MM.1S (cell line): Measurements from ENCODE around the gene AP1M1.

Source experiments
- DNase-seq: peaks from one replicate; pipeline ENCODE4 v3.0.0-alpha.2; 2015
- H2AFZ ChIP-seq: fragments of 300-600 bp; sonication (generic); 2 replicates; pipeline ENCODE4 v1.6.0; 2016; ENCODE audit warnings: antibody characterized with exemption, low read length
- H3F3A ChIP-seq: fragments of 300-600 bp; sonication (generic); 2 replicates; pipeline ENCODE4 v1.6.1; 2016; ENCODE audit warnings: mild to moderate bottlenecking, antibody characterized with exemption, low read length, moderate library complexity, mixed read lengths; ENCODE audit not compliant: insufficient read depth
- H3K27ac ChIP-seq: fragments of 300-600 bp; sonication (generic); 2 replicates; pipeline ENCODE4 v1.5.1; 2016; ENCODE audit warnings: mild to moderate bottlenecking, low read length
- H3K27me3 ChIP-seq: fragments of 300-600 bp; sonication (generic); replicated peaks from 2 replicates; pipeline ENCODE4 v1.6.0; 2016; ENCODE audit warnings: low read length; ENCODE audit not compliant: insufficient read depth
- H3K36me3 ChIP-seq: fragments of 300-600 bp; sonication (generic); replicated peaks from 2 replicates; pipeline ENCODE4 v1.6.1; 2016; ENCODE audit warnings: mild to moderate bottlenecking, low read length, mixed read lengths; ENCODE audit not compliant: insufficient read depth
- H3K4me1 ChIP-seq: fragments of 300-600 bp; sonication (generic); 2 replicates; pipeline ENCODE4 v1.6.1; 2016; ENCODE audit warnings: low read length, mixed read lengths
- H3K4me2 ChIP-seq: fragments of 300-600 bp; sonication (generic); 2 replicates; pipeline ENCODE4 v1.6.0; 2016; ENCODE audit warnings: low read depth, low read length
- H3K4me3 ChIP-seq: fragments of 300-600 bp; sonication (generic); 2 replicates; pipeline ENCODE4 v1.5.1; 2016; ENCODE audit warnings: low read length, mixed read lengths
- H3K79me2 ChIP-seq: fragments of 300-600 bp; sonication (generic); 2 replicates; pipeline ENCODE4 v1.6.1; 2016; ENCODE audit warnings: mixed run types, low read length, mixed read lengths
- H3K9ac ChIP-seq: fragments of 300-600 bp; sonication (generic); 2 replicates; pipeline ENCODE4 v1.6.1; 2016; ENCODE audit warnings: low read length, mixed read lengths
- H3K9me2 ChIP-seq: fragments of 300-600 bp; sonication (generic); replicated peaks from 2 replicates; pipeline ENCODE4 v1.6.1; 2016; ENCODE audit warnings: mild to moderate bottlenecking, low read length, mixed read lengths; ENCODE audit not compliant: insufficient read depth
- H3K9me3 ChIP-seq: fragments of 300-600 bp; sonication (generic); replicated peaks from 2 replicates; pipeline ENCODE4 v1.6.1; 2016; ENCODE audit warnings: mild to moderate bottlenecking, low read length, mixed read lengths; ENCODE audit not compliant: insufficient read depth
- H4K20me1 ChIP-seq: fragments of 300-600 bp; sonication (generic); 2 replicates; pipeline ENCODE4 v1.6.1; 2016; ENCODE audit warnings: mild to moderate bottlenecking, low read length, moderate library complexity, mixed read lengths; ENCODE audit not compliant: insufficient read depth
- CTCF ChIP-seq: fragments of 300-600 bp; sonication (generic); IDR thresholded peaks from 2 replicates; pipeline ENCODE4 v1.5.1; 2016; ENCODE audit warnings: antibody characterized with exemption, low read length, mixed read lengths
- EZH2 ChIP-seq: fragments of 300-600 bp; sonication (generic); optimal IDR thresholded peaks from 2 replicates; pipeline ENCODE3; 2017; ENCODE audit warnings: low read depth, mild to moderate bottlenecking, antibody characterized with exemption, low read length, mixed read lengths
- EZH2phosphoT487 ChIP-seq: fragments of 300-600 bp; sonication (generic); IDR thresholded peaks from 2 replicates; pipeline ENCODE4 v1.6.1; 2018; ENCODE audit warnings: antibody characterized with exemption, low read length

AP1M1 gene

GRCh38 chr19:16225279-16226183 is 27.8 kb downstream of the AP1M1 start:
- Histone ChIP-seq H3F3A (no peaks in the 10 kb centered on the region), H3K4me2 (no peak overlapping the region), H3K9me3 (no peaks in the 10 kb centered on the region), H3K79me2 (no peaks in the 10 kb centered on the region), H3K9ac (no peak overlapping the region), H3K4me3 (no peak overlapping the region), H3K27ac (no peak overlapping the region), H2AFZ (no peak overlapping the region), H4K20me1 (no peaks in the 10 kb centered on the region), H3K27me3 (no peaks in the 10 kb centered on the region), H3K36me3 (0 out of 2 replicates have a peak, but pooled peaks cover 3% of the 10 kb centered on the region), H3K4me1 (no peaks in the 10 kb centered on the region), H3K9me2 (no peaks in the 10 kb centered on the region)
- TF ChIP-seq EZH2phosphoT487: no peak
- TF ChIP-seq EZH2: no peak
- no peak for TF ChIP-seq CTCF
- no peak for DNase-seq

GRCh38 chr19:16226184-16226591 is 28.5 kb downstream of the AP1M1 start:
- no peaks in the 10 kb centered on the region for H4K20me1 ChIP-seq
- no peaks in the 10 kb centered on the region for H3K9me3 ChIP-seq
- H3K36me3 ChIP-seq: no peaks in the 10 kb centered on the region
- H3K4me1 ChIP-seq: no peaks in the 10 kb centered on the region
- no peak overlapping the region for H3K4me2 ChIP-seq
- H3K9ac ChIP-seq: no peak overlapping the region
- no peak overlapping the region for H3K4me3 ChIP-seq
- no peaks in the 10 kb centered on the region for H3F3A ChIP-seq
- no peak overlapping the region for H3K27ac ChIP-seq
- no peak overlapping the region for H2AFZ ChIP-seq
- TF ChIP-seq CTCF (no peak), EZH2 (no peak), EZH2phosphoT487 (no peak)
- H3K79me2 ChIP-seq: no peaks in the 10 kb centered on the region
- no peaks in the 10 kb centered on the region for H3K27me3 ChIP-seq
- H3K9me2 ChIP-seq: no peaks in the 10 kb centered on the region
- no peak for DNase-seq

- TF ChIP-seq EZH2phosphoT487 (no peak), EZH2 (no peak), CTCF (no peak)
- Histone ChIP-seq H3K4me1 (no peaks in the 10 kb centered on the region), H3K79me2 (no peaks in the 10 kb centered on the region), H3K4me3 (no peak overlapping the region), H3K9ac (no peak overlapping the region), H3K27ac (no peak overlapping the region), H3K4me2 (no peak overlapping the region), H3K36me3 (no peaks in the 10 kb centered on the region), H3K9me3 (no peaks in the 10 kb centered on the region), H3K9me2 (no peaks in the 10 kb centered on the region), H3K27me3 (no peaks in the 10 kb centered on the region), H3F3A (no peaks in the 10 kb centered on the region), H4K20me1 (no peaks in the 10 kb centered on the region), H2AFZ (no peak overlapping the region)
- no peak for DNase-seq
Measured at GRCh38 chr19:16226878-16227836, 29.4 kb downstream of the AP1M1 start.
